CD4-positive, alpha-beta T cell treated with Interleukin-17A for 4 hours (primary cell): ENCODE data around the gene CCDC112.
"Not testable (repeated sequence)": the region's sequence is repeated elsewhere in the genome, so short reads cannot be mapped to it uniquely, and the experiment has no call there.

Experiments used
- DNase-seq: peaks from one replicate; pipeline ENCODE4 v3.0.0-alpha.2; 2020; ENCODE audit warnings: mixed read lengths

The CCDC112 gene

DNA sequence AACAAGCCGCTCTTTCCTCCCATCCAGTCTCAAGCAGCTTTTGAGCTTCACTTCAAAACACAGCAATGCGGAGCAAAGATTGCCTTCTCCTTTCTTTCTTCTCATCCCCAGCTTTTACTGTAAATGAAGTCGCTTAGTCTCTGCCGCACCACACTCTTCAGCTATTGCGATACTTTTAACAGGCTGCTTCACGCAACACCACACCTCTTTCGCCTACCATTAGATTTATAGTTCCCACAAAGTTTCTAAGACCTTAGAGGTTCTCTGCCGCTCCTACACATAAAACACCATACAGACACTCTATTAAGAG lies 34.5 kb downstream of the CCDC112 start:
- no peak for DNase-seq

DNA sequence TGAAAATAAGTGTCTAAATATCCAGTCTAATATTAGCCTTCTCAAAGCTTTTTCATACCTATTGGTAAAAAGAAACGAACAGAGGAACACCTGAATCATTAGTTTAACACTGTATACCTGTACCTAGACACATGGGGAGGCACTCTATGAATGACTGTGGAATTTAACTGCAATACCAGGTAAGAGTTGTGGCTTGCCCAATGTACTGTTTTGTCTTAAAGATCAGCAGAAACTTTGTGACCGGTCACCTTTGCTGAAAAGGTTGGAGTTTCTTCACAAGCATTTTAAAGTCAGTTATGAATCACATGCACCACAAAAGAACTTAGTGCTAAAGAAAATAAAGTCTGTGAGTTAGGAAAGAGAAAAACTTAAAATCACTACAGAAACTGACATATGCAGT lies 36.2 kb downstream of the CCDC112 start:
- no peak for DNase-seq

DNA sequence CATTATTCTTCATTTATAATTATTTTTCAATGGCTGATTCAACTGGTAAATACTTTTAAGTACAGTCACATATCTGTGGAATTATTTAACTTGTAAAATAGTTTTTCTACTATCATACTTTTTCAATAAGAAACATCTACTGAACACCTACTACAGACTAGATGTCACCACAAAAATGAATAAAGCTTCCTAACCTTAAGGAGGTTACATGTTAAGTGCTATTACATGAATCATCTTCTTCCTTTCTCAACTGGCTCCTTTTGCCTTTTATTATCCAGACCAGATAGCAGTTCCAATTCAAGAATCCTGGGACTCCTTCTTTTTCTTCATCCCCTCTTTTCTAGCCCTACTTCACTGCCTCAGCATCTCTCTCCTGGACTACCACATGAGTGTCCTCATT lies 38.5 kb downstream of the CCDC112 start:
- DNase-seq, result no peak

DNA sequence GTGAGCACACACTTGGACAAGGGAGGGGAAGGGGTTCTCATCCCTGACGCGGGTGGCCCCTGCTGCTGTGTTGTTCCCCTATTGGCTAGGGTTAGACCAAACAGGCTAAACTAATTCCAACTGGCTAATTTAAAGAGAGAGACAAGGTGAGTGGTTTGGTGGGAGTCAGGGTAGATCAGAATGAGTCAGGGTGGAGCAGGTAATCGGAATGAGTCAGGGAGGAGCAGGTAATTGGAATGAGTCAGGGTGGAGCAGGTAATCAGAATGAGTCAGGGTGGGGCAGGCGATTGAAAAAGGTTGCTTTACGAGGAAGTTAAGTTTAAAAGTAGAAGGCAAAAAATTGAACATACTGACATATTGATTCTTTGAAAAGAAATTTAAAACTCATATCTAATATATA lies 47.1 kb downstream of the CCDC112 start:
- not testable (repeated sequence) for DNase-seq

DNA sequence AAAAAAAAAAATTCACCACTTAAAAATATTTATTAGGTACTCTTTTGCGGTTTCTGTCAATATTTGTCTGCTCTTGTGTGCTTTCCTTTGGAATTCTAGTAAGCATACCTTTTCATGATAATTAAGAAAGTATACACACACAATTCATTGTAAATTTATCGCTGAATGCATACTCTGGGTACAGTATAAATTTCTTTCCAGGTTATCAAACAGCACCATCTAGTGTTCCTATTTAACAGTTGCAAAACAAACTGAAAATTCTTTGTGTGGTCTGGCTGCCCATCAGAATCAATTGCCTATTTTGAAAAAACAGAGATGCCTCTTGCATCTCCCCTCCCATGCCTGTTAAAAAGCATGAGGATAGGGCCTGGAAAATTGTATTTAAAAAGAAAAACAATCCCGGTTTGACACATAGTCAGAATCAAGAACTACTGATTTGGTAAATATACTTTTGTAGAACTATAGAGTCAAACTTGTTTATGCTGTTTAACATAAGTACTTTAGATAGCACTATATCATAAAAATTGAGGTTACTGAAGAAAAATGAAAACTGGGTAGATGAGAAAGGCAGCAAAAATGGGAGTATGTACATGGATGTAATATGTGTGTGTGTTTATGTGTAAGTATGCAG lies 50.0 kb downstream of the CCDC112 start:
- DNase-seq, result no peak

DNA sequence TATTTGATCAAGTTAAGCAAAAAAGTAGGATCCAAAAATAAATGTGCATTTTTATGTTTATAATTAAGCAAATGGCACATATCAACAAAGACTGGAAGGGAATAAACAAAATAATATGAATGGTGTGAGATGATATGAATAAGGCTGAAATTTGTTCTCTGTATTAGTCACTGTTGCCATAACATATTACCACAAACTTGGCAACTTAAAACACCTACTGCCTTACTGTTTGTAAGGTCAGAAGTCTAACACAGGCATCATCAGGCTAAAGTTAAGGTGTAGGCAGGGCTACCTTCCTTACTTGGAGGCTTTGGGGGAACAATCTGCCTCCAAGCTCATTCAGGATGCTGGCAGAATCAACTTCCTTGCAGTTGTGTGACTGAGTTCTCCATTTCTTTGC lies 53.0 kb downstream of the CCDC112 start:
- no peak for DNase-seq

DNA sequence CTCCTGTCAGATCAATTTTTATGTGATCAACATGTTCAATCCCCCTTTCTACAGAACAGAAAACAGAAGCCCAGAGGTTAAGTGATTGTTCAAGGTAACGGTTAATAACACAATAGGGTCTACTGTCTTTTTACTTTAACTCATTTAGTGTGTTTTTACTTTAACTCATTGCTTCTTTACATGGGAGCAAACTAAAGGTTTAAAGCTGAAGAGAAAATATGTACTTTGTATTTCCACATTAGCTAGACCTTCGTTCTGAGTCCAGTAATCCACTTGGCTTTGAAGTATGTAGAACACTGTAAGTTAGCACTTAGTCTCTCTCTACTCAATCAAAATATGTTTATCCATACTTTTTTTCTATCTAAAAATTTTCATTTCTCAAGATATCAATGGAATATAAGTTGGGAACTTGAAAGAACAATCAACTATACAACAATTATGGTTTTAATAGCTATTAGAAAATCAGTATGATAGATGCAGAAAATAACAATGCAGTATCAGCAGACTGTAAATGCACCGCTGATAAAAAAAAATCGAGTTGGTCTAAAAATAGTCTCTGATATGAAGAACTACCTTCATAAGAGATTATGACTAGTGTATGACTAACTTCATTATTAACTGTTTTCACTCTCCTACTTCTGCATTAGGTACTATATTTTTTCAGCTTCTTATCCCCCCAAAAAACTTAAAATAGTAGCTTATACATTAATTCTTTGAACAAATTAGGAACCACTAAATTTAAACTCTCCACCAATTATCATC lies 54.4 kb downstream of the CCDC112 start:
- DNase-seq, result no peak

DNA sequence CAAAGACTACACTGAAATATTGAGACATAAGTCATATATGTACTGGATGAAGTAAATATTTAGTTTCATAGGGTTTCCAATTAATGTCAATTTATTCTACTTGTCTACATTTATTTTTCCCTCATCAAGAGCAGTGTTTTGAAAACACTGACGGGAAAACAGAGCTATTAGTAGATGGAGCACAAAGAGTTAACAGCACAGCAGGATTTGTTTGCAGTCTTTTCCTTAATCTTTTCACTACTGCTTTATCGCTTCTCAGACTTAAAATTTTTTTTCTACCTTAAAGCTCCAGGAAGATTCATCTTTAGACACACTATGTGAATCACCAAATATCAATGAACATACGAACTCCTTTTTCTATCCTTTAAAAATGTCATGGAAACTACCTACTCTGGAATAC lies 59.4 kb downstream of the CCDC112 start:
- no peak for DNase-seq

DNA sequence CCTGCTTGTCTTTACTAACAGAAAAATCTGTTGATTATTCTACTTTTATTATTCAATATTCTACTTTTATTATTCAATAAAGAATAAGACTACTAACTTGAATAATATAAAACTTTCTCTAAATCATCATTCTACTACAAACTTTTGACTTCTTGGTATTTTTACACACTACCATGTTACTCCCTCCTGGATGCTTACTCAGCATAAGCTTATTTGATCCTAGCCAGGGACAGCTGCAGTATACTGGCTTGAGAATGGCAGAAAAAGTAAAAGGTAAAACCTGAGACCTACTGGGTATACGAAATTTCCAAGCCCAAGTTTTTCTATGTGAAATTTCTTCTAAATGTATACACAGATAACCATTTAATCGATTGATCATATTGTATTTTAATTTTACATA lies 59.9 kb downstream of the CCDC112 start:
- no peak for DNase-seq

DNA sequence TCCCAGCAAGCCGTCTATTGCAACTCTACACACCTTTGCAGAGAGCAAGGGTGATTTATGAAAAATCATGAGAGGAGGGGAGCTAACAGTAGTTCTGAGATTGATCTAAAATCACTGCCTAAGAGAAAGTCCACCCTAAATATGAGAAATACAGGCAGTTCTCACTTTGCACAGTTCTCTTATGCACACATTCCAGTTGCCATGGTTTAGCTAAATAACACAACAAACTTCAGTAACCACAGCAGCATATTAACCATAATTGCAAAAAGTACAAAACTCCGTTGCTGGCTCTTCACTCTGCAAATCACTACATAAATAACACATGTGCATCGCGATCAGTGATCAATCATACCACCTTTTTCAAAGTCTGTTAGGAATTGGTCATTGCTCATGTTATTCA lies 64.9 kb downstream of the CCDC112 start:
- DNase-seq, result no peak

DNA sequence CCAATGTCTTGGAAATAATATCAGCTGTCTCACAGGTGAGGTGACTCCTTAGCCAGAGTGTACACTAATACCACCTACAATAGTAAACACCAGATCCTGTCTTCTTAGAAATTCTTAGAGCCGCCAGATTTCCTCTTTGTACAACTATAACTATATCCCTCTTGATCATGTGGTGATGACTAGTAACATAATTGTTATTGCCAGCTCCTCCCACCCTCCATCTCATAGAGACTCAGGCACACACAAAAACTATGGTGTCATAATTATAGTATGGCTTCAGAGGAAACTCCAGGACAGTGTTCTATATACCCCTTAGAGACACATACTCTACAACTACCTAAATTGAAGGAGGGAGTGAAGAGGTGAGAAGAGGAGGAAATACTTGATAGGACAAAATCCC lies 66.8 kb downstream of the CCDC112 start:
- DNase-seq, result no peak

DNA sequence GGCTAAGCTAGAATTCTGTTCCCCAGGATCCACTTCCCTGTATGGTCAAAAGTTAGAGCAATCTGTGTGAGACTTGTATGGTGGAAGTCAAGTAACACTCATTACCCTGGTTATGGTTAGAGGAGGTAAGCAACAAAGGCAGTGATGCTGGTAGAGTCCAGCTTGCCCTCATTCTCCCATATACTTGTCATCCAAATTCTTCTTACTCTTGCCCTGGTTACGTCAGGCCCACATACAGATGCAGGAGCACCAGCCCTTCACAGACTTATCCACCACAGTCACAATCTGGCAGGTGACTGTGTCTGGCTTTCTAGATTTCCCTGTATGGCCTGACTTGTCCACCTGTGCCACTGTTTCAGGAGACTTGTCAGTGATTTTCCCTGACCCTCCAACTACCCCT lies 69.2 kb downstream of the CCDC112 start:
- no peak for DNase-seq
